Measurements from ENCODE around the gene SEPTIN1.

GRCh38 chr16:30376461-30376902 is 5.9 kb downstream of the SEPTIN1 start:
- TF ChIP-seq SUZ12 (IDR thresholded peaks at IDR 0.05; ENCODE audit: extremely low read depth, insufficient read depth, insufficient read length) (no peak), ZNF274 (IDR thresholded peaks at IDR 0.05; ENCODE audit: low read depth, low read length) (no peak), YY1 (IDR thresholded peaks at IDR 0.05; ENCODE audit: insufficient read depth, insufficient read length) (no peak)

Measured in NT2/D1 (cell line).